A549 (cell line): Measurements from ENCODE around the gene PELI2. TPM values are rescaled to one million over a fixed set of nuclear protein-coding genes. Genes with fewer than 3 reads are reported as not detected.

ENCODE experiments used
- ATAC-seq, 2 experiments: fragments of 200-7000 bp in 1 of 2; fragments of >200 bp in 1 of 2; cut with Nextera tagmentation in 1 of 2; cut with Tn5 transposase in 1 of 2; 3 replicates each; pipeline versions ENCODE4 v1.8.0 to v1.9.1; 2018 to 2020; ENCODE audit warnings: mild to moderate bottlenecking in 1 of 2, moderate library complexity in 1 of 2
- CTCF ChIA-PET: fragments of 300-600 bp; sonication (Branson Sonifier 250); formaldehyde crosslinking; extraction: SDS; loops from one replicate; lab custom pipeline; 2021; ENCODE audit warnings: antibody characterized with exemption, inconsistent platforms; lab: Yijun Ruan, JAX
- POLR2A ChIA-PET: fragments of 350-600 bp; formaldehyde crosslinking; extraction: SDS; loops from one replicate; lab custom pipeline; 2021; ENCODE audit warnings: antibody characterized with exemption, inconsistent platforms; lab: Yijun Ruan, JAX
- DNase-seq, 2 experiments: peaks; one replicate each; pipeline versions ENCODE4 v3.0.0 to v3.0.0-alpha.2; 2011 to 2016; ENCODE audit warnings: low read depth in 1 of 2, low spot score in 1 of 2
- FAIRE-seq: peaks from 2 replicates; lab custom pipeline; 2011; peaks lifted over from hg19 to GRCh38; lab: Jason Lieb, UNC
- H3K27ac ChIP-seq, 2 experiments: fragments of >200 bp; sonication (Bioruptor Twin); formaldehyde crosslinking; 3 replicates each; pipeline ENCODE4 v1.5.1; 2016 to 2017
- H3K4me1 ChIP-seq: fragments of >200 bp; sonication (Bioruptor Twin); formaldehyde crosslinking; 3 replicates; pipeline ENCODE4 v1.6.1; 2016
- H3K4me2 ChIP-seq: fragments of >200 bp; sonication (Bioruptor Twin); formaldehyde crosslinking; 3 replicates; pipeline ENCODE4 v1.6.1; 2016
- H3K4me3 ChIP-seq: fragments of >200 bp; sonication (Bioruptor Twin); formaldehyde crosslinking; 3 replicates; pipeline ENCODE4 v1.5.1; 2016
- H3K9me3 ChIP-seq: fragments of >200 bp; sonication (Bioruptor Twin); formaldehyde crosslinking; 3 replicates; pipeline ENCODE4 v1.6.1; 2016
- CEBPB ChIP-seq, 2 experiments: fragments of >200 bp in 1 of 2; sonication (Bioruptor Twin) in 1 of 2; formaldehyde crosslinking in 1 of 2; IDR thresholded peaks; 2 replicates each; pipeline ENCODE4 v1.6.1; 2012 to 2016
- CTCF ChIP-seq: fragments of >200 bp; sonication (Bioruptor Twin); formaldehyde crosslinking; IDR thresholded peaks from 3 replicates; pipeline ENCODE4 v1.5.1; 2016
- EP300 ChIP-seq, 2 experiments: fragments of >200 bp; sonication (Bioruptor Twin); formaldehyde crosslinking; IDR thresholded peaks; 2 replicates in 1 of 2; 3 replicates in 1 of 2; pipeline ENCODE4 v1.6.1; 2016 to 2017
- ESRRA ChIP-seq: fragments of 150-350 bp; IDR thresholded peaks from 2 replicates; pipeline ENCODE4 v1.6.1; 2014; ENCODE audit warnings: mild to moderate bottlenecking, low read length, borderline replicate concordance
- JUNB ChIP-seq: fragments of >200 bp; sonication (Bioruptor Twin); formaldehyde crosslinking; IDR thresholded peaks from 2 replicates; pipeline ENCODE4 v1.6.1; 2016
- KDM1A ChIP-seq: fragments of 200-600 bp; sonication (generic); IDR thresholded peaks from 2 replicates; pipeline ENCODE4 v1.6.1; 2016; ENCODE audit warnings: low read depth, mild to moderate bottlenecking
- MAFK ChIP-seq: fragments of 450-650 bp; IDR thresholded peaks from 2 replicates; pipeline ENCODE4 v1.6.1; 2014; ENCODE audit not compliant: partially characterized antibody
- MAX ChIP-seq: IDR thresholded peaks from 2 replicates; pipeline ENCODE4 v1.6.1; 2012
- MAZ ChIP-seq: fragments of 150-350 bp; IDR thresholded peaks from 2 replicates; pipeline ENCODE4 v1.6.1; 2014; ENCODE audit warnings: antibody characterized with exemption, low read depth, low read length, borderline replicate concordance
- NPAS2 ChIP-seq: fragments of 250-450 bp; sonication (Bioruptor Pico); IDR thresholded peaks from 2 replicates; pipeline ENCODE4 v1.8.0; 2022; ENCODE audit warnings: mild to moderate bottlenecking, moderate library complexity, borderline replicate concordance
- NR3C1 ChIP-seq: fragments of >200 bp; sonication (Bioruptor Twin); formaldehyde crosslinking; IDR thresholded peaks from 3 replicates; pipeline ENCODE4 v1.6.1; 2017
- POLR2A ChIP-seq: IDR thresholded peaks from 2 replicates; pipeline ENCODE4 v1.6.1; 2012; ENCODE audit warnings: mild to moderate bottlenecking, low read length
- RAD21 ChIP-seq, 2 experiments: fragments of >200 bp in 1 of 2; sonication (Bioruptor Twin) in 1 of 2; formaldehyde crosslinking in 1 of 2; IDR thresholded peaks in 1 of 2; conservative IDR thresholded peaks in 1 of 2; 2 replicates in 1 of 2; 3 replicates in 1 of 2; pipeline ENCODE4 v1.6.1; 2012 to 2018; ENCODE audit warnings: inconsistent platforms in 1 of 2
- RCOR1 ChIP-seq: fragments of 150-350 bp; IDR thresholded peaks from 2 replicates; pipeline ENCODE4 v1.6.1; 2014; ENCODE audit warnings: antibody characterized with exemption, low read length, low read depth
- REST ChIP-seq: fragments of 200-600 bp; sonication (generic); IDR thresholded peaks from 2 replicates; pipeline ENCODE4 v1.6.1; 2016; ENCODE audit warnings: antibody characterized with exemption, mild to moderate bottlenecking, moderate library complexity
- RFX5 ChIP-seq: fragments of 450-650 bp; IDR thresholded peaks from 2 replicates; pipeline ENCODE4 v1.7.1; 2014; ENCODE audit warnings: antibody characterized with exemption, mild to moderate bottlenecking, moderate library complexity
- RNF2 ChIP-seq: fragments of 200-600 bp; sonication (generic); IDR thresholded peaks from 2 replicates; pipeline ENCODE4 v1.6.1; 2016; ENCODE audit warnings: low read depth, mild to moderate bottlenecking, antibody characterized with exemption, moderate library complexity, borderline replicate concordance
- SMC3 ChIP-seq: fragments of >200 bp; sonication (Bioruptor Twin); formaldehyde crosslinking; IDR thresholded peaks from 3 replicates; pipeline ENCODE4 v1.6.1; 2018; ENCODE audit warnings: inconsistent platforms
- TFCP2L1 ChIP-seq: fragments of 250-450 bp; sonication (Bioruptor Pico); IDR thresholded peaks from 2 replicates; pipeline ENCODE4 v1.5.0; 2021; ENCODE audit warnings: mild to moderate bottlenecking
- ZC3H11A ChIP-seq: fragments of 450-650 bp; IDR thresholded peaks from 2 replicates; pipeline ENCODE4 v1.6.1; 2014; ENCODE audit warnings: antibody characterized with exemption, mild to moderate bottlenecking
- ZNF302 ChIP-seq: fragments of 250-450 bp; sonication (Bioruptor Pico); IDR thresholded peaks from 2 replicates; pipeline ENCODE4 v1.9.0; 2021; ENCODE audit warnings: inconsistent platforms, mild to moderate bottlenecking, moderate library complexity
- WGBS: methylation state at CpG from one replicate; pipeline ENCODE4 v1.1.6; 2017; ENCODE audit errors: missing lambda C conversion rate; 5-methylcytosine and 5-hydroxymethylcytosine counted together
- polyA plus RNA-seq, 4 experiments: library from polyadenylated mRNA; depleted of rRNA in 3 of 4; stranded (reverse); fragments of >200 nt; fragmentation: RNase III in 1 of 4; extraction: RNeasy Plus Mini Kit Qiagen cat#74134 plus additional on column Dnase treatment in 1 of 4; gene quantifications; 2 replicates in 3 of 4; 3 replicates in 1 of 4; pipeline ENCODE4 v1.2.3, GENCODE V29; 2011 to 2017

Gene PELI2
- polyA plus RNA-seq, 2 of the 4 experiments (the other 2 are of a cell fraction), result 0.93 to 7.2 TPM

GRCh38 chr14:56081139-56081538 lies 37.1 kb upstream of the PELI2 start (continued):
- no peak for TF ChIP-seq CTCF

GRCh38 chr14:56082880-56083279 lies 35.3 kb upstream of the PELI2 start:
- ChIA-PET POLR2A (no interaction called here), CTCF (interaction anchor here (1.3 kb wide), 1 partner anchor 13 kb away, joined by 3 read pairs; no protein-coding TSS in a partner anchor)
- no peaks in the 10 kb centered on the region for H3K4me1 ChIP-seq
- DNase-seq (no peak), ATAC-seq (no peak), FAIRE-seq (no peak)
- TF ChIP-seq ZC3H11A (no peak), CEBPB (IDR thresholded peaks at IDR 0.05) (no peak), MAZ (no peak), NR3C1 (no peak), POLR2A (no peak), RFX5 (no peak), RNF2 (no peak), EP300 (IDR thresholded peaks at IDR 0.05) (no peak), MAFK (no peak)
- WGBS, result 38% methylated on average over 2 of the region's 2 CpGs
- H3K27ac ChIP-seq, result no peak overlapping the region
- no peak overlapping the region for H3K4me2 ChIP-seq
- H3K4me3 ChIP-seq, result no peak overlapping the region
- H3K9me3 ChIP-seq, result no peaks in the 10 kb centered on the region

- ATAC-seq (peak in 1 of 2 experiments; percentile 54; a peak in 2 of 6 replicates), DNase-seq (peak; percentile 4 to 33), FAIRE-seq (no peak)
- H3K4me2 ChIP-seq, result no peak overlapping the region
- no peak overlapping the region for H3K4me3 ChIP-seq
- CTCF ChIA-PET, result no interaction called here
- no peaks in the 10 kb centered on the region for H3K4me1 ChIP-seq
- H3K9me3 ChIP-seq, result no peaks in the 10 kb centered on the region
- no peak overlapping the region for H3K27ac ChIP-seq
- POLR2A ChIA-PET, result no interaction called here
- TF ChIP-seq ZC3H11A, result no peak
- TF ChIP-seq RCOR1, result no peak
- peak in 1 of 2 experiments; percentile 31; a peak in 2 of 5 replicates for TF ChIP-seq RAD21 (conservative IDR thresholded peaks at IDR 0.05 in 1 of 2, IDR thresholded peaks at IDR 0.05 in 1 of 2)
- TF ChIP-seq CTCF, result no peak
- TF ChIP-seq POLR2A, result no peak
- no peak for TF ChIP-seq KDM1A
- TF ChIP-seq MAX, result no peak
- no peak for TF ChIP-seq ZNF302
- TF ChIP-seq JUNB, result no peak
- TF ChIP-seq ESRRA, result no peak
- no peak for TF ChIP-seq REST
- TF ChIP-seq NPAS2 (CRISPR knock-in tag), result no peak
- TF ChIP-seq TFCP2L1 (CRISPR knock-in tag), result no peak
- TF ChIP-seq CEBPB (IDR thresholded peaks at IDR 0.05), result no peak
- TF ChIP-seq SMC3, result 0 out of 3 replicates have a peak, but pooled peaks have one; percentile 25
- WGBS, result 11% methylated on average over 4 of the region's 4 CpGs
These were observed 32.7 kb upstream of the PELI2 start for GRCh38 chr14:56085471-56085870.
